ENCODE data around the gene AKAP10.
"Not testable (repeated sequence)": the region's sequence is repeated elsewhere in the genome, so short reads cannot be mapped to it uniquely, and the experiment has no call there.

The AKAP10 gene

GRCh38 chr17:19867079-19867328 lies 110.6 kb downstream of the AKAP10 start:
- peak; percentile 61 for DNase-seq
- Histone ChIP-seq H3K4me1 (ENCODE audit: low read length) (no peaks in the 10 kb centered on the region), H3K27me3 (replicated peaks; ENCODE audit: insufficient read depth, low read length) (no peaks in the 10 kb centered on the region), H3K9me3 (replicated peaks; ENCODE audit: insufficient read depth, low read length) (no peaks in the 10 kb centered on the region), H3K27ac (ENCODE audit: low read length) (no peak overlapping the region), H3K4me3 (ENCODE audit: low read length) (peak overlapping the region; percentile 78), H3K79me2 (ENCODE audit: low read length) (no peaks in the 10 kb centered on the region), H3K9ac (ENCODE audit: low read length) (peak overlapping the region; percentile 75), H2AFZ (ENCODE audit: low read length) (peak overlapping the region; percentile 99), H3K9me2 (replicated peaks; ENCODE audit: insufficient read depth, low read length) (no peaks in the 10 kb centered on the region), H3K4me2 (ENCODE audit: low read depth, low read length) (peak overlapping the region; percentile 81), H3F3A (ENCODE audit: insufficient read depth, low read length) (no peaks in the 10 kb centered on the region), H3K36me3 (replicated peaks; ENCODE audit: insufficient read depth, low read length) (no peaks in the 10 kb centered on the region), H4K20me1 (ENCODE audit: insufficient read depth, low read length) (no peaks in the 10 kb centered on the region)
- peak; percentile 30; the same call in 1 of the 2 replicates for TF ChIP-seq CTCF (IDR thresholded peaks at IDR 0.05; ENCODE audit: low read length)
- no peak for TF ChIP-seq EZH2phosphoT487 (IDR thresholded peaks at IDR 0.05; ENCODE audit: low read length)

GRCh38 chr17:19865021-19865420 lies 112.6 kb downstream of the AKAP10 start:
- H3F3A ChIP-seq (ENCODE audit: insufficient read depth, low read length) = no peaks in the 10 kb centered on the region
- H3K9me3 ChIP-seq (replicated peaks; ENCODE audit: insufficient read depth, low read length) = no peaks in the 10 kb centered on the region
- no peaks in the 10 kb centered on the region for H3K27me3 ChIP-seq (replicated peaks; ENCODE audit: insufficient read depth, low read length)
- no peak overlapping the region for H3K27ac ChIP-seq (ENCODE audit: low read length)
- no peaks in the 10 kb centered on the region for H3K4me1 ChIP-seq (ENCODE audit: low read length)
- no peak overlapping the region for H3K4me2 ChIP-seq (ENCODE audit: low read depth, low read length)
- no peaks in the 10 kb centered on the region for H4K20me1 ChIP-seq (ENCODE audit: insufficient read depth, low read length)
- H3K9ac ChIP-seq (ENCODE audit: low read length) = no peak overlapping the region
- no peak for TF ChIP-seq CTCF (IDR thresholded peaks at IDR 0.05; ENCODE audit: low read length)
- no peak for TF ChIP-seq EZH2 (optimal IDR thresholded peaks at IDR 0.05; ENCODE audit: low read depth, low read length)
- no peak for TF ChIP-seq EZH2phosphoT487 (IDR thresholded peaks at IDR 0.05; ENCODE audit: low read length)
- no peak overlapping the region for H2AFZ ChIP-seq (ENCODE audit: low read length)
- H3K36me3 ChIP-seq (replicated peaks; ENCODE audit: insufficient read depth, low read length) = no peaks in the 10 kb centered on the region
- no peak for DNase-seq
- no peak overlapping the region for H3K4me3 ChIP-seq (ENCODE audit: low read length)
- H3K9me2 ChIP-seq (replicated peaks; ENCODE audit: insufficient read depth, low read length) = no peaks in the 10 kb centered on the region
- no peaks in the 10 kb centered on the region for H3K79me2 ChIP-seq (ENCODE audit: low read length)

GRCh38 chr17:19860647-19861177 lies 116.9 kb downstream of the AKAP10 start:
- H3K36me3 ChIP-seq (replicated peaks; ENCODE audit: insufficient read depth, low read length); H3K27ac ChIP-seq (ENCODE audit: low read length); H3K9ac ChIP-seq (ENCODE audit: low read length); H3F3A ChIP-seq (ENCODE audit: insufficient read depth, low read length); H3K4me1 ChIP-seq (ENCODE audit: low read length); H3K27me3 ChIP-seq (replicated peaks; ENCODE audit: insufficient read depth, low read length); H3K9me2 ChIP-seq (replicated peaks; ENCODE audit: insufficient read depth, low read length); H4K20me1 ChIP-seq (ENCODE audit: insufficient read depth, low read length); DNase-seq; H3K79me2 ChIP-seq (ENCODE audit: low read length); H2AFZ ChIP-seq (ENCODE audit: low read length); H3K4me2 ChIP-seq (ENCODE audit: low read depth, low read length); H3K4me3 ChIP-seq (ENCODE audit: low read length); H3K9me3 ChIP-seq (replicated peaks; ENCODE audit: insufficient read depth, low read length): not testable (repeated sequence)

- DNase-seq = no peak
- Histone ChIP-seq H4K20me1 (ENCODE audit: insufficient read depth, low read length) (no peaks in the 10 kb centered on the region), H3K9ac (ENCODE audit: low read length) (no peak overlapping the region), H3K79me2 (ENCODE audit: low read length) (no peaks in the 10 kb centered on the region), H2AFZ (ENCODE audit: low read length) (no peak overlapping the region), H3K4me3 (ENCODE audit: low read length) (no peak overlapping the region), H3K9me3 (replicated peaks; ENCODE audit: insufficient read depth, low read length) (no peaks in the 10 kb centered on the region), H3K27ac (ENCODE audit: low read length) (no peak overlapping the region), H3K27me3 (replicated peaks; ENCODE audit: insufficient read depth, low read length) (no peaks in the 10 kb centered on the region), H3K4me1 (ENCODE audit: low read length) (no peaks in the 10 kb centered on the region), H3K36me3 (replicated peaks; ENCODE audit: insufficient read depth, low read length) (no peaks in the 10 kb centered on the region), H3K4me2 (ENCODE audit: low read depth, low read length) (no peak overlapping the region), H3F3A (ENCODE audit: insufficient read depth, low read length) (no peaks in the 10 kb centered on the region), H3K9me2 (replicated peaks; ENCODE audit: insufficient read depth, low read length) (no peaks in the 10 kb centered on the region)
- TF ChIP-seq EZH2 (optimal IDR thresholded peaks at IDR 0.05; ENCODE audit: low read depth, low read length) = no peak
Measured at GRCh38 chr17:19857640-19858039, 120.0 kb downstream of the AKAP10 start.

Data from MM.1S (cell line).